CMK (cell line): ENCODE data around the gene SMC3.
"Not testable (repeated sequence)": the region's sequence is repeated elsewhere in the genome, so short reads cannot be mapped to it uniquely, and the experiment has no call there.

Experiments
- DNase-seq: peaks from one replicate; pipeline ENCODE4 v3.0.0-alpha.2; 2010; ENCODE audit warnings: low read depth

The SMC3 gene

GRCh38 chr10:110567201-110568054, at the start of gene SMC3:
TSS of gene SMC3 (plus strand) at chr10:110567695. CDS start at chr10:110567817, 122 bp downstream.
- peak; percentile 73 for DNase-seq

GRCh38 chr10:110522365-110522988, 45.0 kb upstream of the SMC3 start:
- DNase-seq: no peak

GRCh38 chr10:110523736-110524135, 43.8 kb upstream of the SMC3 start:
- no peak for DNase-seq

- DNase-seq: no peak
These were observed 43.2 kb upstream of the SMC3 start for GRCh38 chr10:110524179-110524858.

GRCh38 chr10:110524859-110525232, 42.6 kb upstream of the SMC3 start:
- no peak for DNase-seq

- no peak for DNase-seq
These were observed 41.9 kb upstream of the SMC3 start for GRCh38 chr10:110525349-110526260.

- no peak for DNase-seq
These were observed 39.7 kb upstream of the SMC3 start for GRCh38 chr10:110527731-110528171.

GRCh38 chr10:110528224-110528996, 39.1 kb upstream of the SMC3 start:
- no peak for DNase-seq

- DNase-seq: not testable (repeated sequence)
These were observed 38.4 kb upstream of the SMC3 start for GRCh38 chr10:110528997-110529524.

- no peak for DNase-seq
These were observed 37.9 kb upstream of the SMC3 start for GRCh38 chr10:110529596-110530011.

- DNase-seq: no peak
These were observed 37.2 kb upstream of the SMC3 start for GRCh38 chr10:110530131-110530831.

GRCh38 chr10:110531687-110532086, 35.8 kb upstream of the SMC3 start:
- DNase-seq: no peak

- not testable (repeated sequence) for DNase-seq
These were observed 34.9 kb upstream of the SMC3 start for GRCh38 chr10:110532628-110533027.

- DNase-seq: no peak
These were observed 34.3 kb upstream of the SMC3 start for GRCh38 chr10:110533149-110533548.

- DNase-seq: no peak
These were observed 32.9 kb upstream of the SMC3 start for GRCh38 chr10:110534571-110534970.

- DNase-seq: no peak
These were observed 31.3 kb upstream of the SMC3 start for GRCh38 chr10:110535958-110536891.

GRCh38 chr10:110539091-110539490, 28.4 kb upstream of the SMC3 start:
- DNase-seq: no peak

- no peak for DNase-seq
These were observed 27.5 kb upstream of the SMC3 start for GRCh38 chr10:110540031-110540430.
